NCI-H345 treated with DMSO at 0.1 percent for 48 hours (cell line): ENCODE data around the gene VPS13D.

Experiments used
- DNase-seq: peaks from one replicate; lab custom pipeline; 2025; ENCODE audit not compliant: unreplicated experiment; lab: John Stamatoyannopoulos, UW

VPS13D gene

DNA sequence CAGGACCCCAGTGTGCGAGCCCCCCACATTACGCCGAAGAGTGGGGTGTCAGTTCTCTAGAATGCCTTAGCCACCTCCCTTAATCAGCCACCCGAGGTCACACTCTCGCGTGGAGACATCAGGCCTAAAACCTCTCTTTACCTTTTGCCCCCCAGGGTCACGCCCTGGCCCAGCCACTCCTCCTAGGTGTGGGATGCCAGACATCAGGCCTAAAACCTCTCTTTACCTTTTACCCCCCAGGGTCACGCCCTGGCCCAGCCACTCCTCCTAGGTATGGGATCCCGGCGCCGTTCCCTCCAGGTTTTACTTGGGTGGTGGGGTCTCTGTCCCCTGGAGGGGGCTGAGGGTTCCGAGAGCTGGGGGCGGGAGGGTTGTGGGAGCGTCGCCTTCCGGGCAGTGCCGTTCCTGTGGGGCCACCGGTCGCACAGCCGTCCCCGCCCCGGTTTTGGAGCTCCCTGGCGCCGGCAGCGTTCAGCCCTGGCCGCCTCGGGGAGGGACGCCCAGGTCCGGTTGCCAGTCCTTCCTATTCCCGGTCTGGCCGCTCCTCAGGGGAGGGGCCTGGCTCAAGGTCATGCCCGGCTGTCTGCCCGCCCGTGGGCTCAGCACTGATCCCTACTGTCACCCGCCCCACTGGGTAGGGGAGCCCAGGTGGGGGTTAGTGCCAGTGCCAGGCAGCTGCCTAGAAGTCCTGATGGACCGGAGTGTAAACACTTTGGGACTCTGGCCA lies 882 bp downstream of the VPS13D start:
- no peak for DNase-seq

GRCh38 chr1:12231276-12231595 lies 1.4 kb downstream of the VPS13D start:
- no peak for DNase-seq

DNA sequence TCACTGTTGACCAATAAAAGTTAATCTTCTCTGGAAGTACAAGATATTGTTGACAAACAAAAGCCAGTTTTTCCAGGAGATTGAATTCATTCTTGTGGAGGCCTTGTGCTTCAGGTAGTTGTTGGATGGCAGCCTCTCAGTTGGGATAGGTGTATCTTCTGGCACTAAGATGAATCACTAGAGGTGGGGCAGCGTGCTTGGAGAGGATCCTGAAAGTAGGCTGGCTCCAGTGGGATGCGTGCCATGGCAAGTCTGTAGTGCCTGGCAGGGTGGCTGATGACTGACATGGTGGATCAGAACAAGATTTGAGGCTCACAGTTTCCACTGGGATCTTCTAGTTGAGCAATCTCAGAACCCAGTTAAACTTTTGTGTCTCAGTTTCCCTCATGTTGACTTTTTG lies 2.4 kb downstream of the VPS13D start:
- no peak for DNase-seq

- DNase-seq, result no peak
Observed at GRCh38 chr1:12244078-12244477, 14.2 kb downstream of the VPS13D start.

GRCh38 chr1:12244585-12244984 lies 14.8 kb downstream of the VPS13D start:
- DNase-seq, result no peak

DNA sequence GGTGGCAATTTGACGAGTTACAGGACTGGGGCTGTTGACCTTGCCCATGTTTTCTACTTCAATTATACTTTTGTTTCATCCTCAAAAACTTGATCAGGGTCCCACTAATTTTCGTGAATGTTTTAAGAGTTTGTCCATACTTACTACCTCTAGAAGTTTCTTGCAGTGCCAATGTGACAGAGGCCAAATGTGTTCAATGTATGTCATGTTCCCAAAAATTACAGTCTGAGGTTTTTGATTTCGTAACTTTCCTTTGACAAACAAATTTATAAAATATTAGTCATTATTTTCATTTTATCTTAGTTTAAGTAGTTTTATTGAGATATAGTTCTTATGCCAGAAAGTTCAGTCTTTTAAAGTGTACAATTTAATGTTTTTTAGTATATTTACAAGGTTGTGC lies 15.3 kb downstream of the VPS13D start:
- DNase-seq, result no peak

DNA sequence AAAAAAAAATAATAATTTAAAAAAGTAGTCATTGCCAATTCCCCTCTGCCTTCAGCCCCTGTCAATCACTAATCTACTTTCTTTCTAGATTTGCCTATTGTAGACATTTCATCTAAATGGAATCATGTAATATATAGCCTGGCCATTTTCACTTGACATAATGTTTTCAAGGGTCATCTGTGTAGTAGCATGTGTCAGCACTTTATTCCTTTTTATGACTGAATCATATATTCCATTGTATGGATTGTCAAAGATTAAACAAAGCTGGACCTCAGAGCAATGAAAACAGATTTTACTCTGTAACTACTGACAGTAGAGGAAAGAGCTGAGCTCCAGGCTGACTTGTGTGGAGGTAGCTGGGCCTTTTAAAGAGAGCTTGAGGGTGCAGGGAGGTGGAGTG lies 15.9 kb downstream of the VPS13D start:
- no peak for DNase-seq

GRCh38 chr1:12246584-12246983 lies 16.8 kb downstream of the VPS13D start:
- DNase-seq, result no peak

GRCh38 chr1:12249181-12249580 lies 19.4 kb downstream of the VPS13D start:
- no peak for DNase-seq

GRCh38 chr1:12249748-12250147 lies 19.9 kb downstream of the VPS13D start:
- DNase-seq, result no peak

DNA sequence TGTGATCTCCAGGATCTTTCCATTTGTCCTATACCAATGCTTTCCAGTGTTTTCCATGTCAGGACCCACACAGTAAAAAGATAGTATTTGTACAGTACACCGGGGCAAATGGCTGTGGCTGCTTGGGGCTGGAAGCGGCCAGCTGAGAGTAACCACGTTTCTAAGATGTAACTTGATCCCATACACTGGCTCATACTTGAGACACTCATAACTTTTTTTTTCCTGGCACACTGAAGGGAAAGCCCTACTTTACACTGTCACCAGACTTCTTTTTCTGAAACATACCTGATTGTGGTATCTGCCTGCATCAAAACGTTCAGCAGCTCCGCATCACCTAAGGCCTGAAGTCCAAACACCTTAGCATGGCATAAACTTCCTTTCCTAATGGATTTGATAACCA lies 21.6 kb downstream of the VPS13D start:
- DNase-seq, result no peak

GRCh38 chr1:12255913-12256312 lies 26.1 kb downstream of the VPS13D start:
- no peak for DNase-seq

DNA sequence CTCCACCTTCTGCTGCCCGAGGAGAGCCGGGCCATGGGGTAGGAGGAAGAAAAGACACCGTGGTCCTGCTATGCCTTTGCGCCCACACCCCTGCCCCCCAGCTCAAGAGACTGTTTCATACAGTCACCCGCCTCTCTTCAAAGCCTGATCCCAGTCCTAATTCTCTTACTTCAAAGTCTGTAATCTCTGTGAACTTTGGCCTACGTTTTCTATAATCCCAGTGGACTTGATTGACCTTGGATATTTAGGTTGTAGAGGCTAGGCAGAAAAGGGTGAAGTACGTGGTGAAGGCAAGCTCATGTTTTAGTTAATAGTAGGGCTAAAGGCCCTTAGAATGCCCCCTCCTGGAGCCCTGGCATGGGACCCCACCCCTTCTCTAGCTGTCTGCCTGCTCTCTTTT lies 28.4 kb downstream of the VPS13D start:
- DNase-seq, result no peak

- no peak for DNase-seq
Observed at GRCh38 chr1:12269351-12269750, 39.5 kb downstream of the VPS13D start.

DNA sequence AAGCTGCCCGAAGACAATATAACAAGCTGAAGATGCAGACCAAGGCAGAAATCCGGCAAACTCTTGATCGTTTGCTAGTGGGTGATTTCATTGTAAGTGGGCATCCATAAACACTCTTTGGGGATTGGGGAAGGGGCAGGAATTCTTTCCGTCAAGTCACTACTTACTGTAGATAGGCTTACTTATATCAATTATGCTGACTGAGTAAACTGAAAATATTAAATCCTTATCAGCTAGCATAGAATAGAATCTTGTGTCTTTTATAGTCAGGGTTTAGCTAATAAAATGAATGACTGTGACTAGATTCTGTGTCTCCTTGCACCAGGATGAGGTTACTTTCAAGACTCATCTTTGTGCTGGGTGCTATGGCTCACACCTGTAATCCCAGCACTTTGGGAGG lies 41.2 kb downstream of the VPS13D start:
- DNase-seq, result no peak

GRCh38 chr1:12272770-12273169 lies 42.9 kb downstream of the VPS13D start:
- DNase-seq, result no peak

GRCh38 chr1:12275370-12275769 lies 45.5 kb downstream of the VPS13D start:
- DNase-seq, result no peak

- no peak for DNase-seq
Observed at GRCh38 chr1:12276225-12276624, 46.4 kb downstream of the VPS13D start.

DNA sequence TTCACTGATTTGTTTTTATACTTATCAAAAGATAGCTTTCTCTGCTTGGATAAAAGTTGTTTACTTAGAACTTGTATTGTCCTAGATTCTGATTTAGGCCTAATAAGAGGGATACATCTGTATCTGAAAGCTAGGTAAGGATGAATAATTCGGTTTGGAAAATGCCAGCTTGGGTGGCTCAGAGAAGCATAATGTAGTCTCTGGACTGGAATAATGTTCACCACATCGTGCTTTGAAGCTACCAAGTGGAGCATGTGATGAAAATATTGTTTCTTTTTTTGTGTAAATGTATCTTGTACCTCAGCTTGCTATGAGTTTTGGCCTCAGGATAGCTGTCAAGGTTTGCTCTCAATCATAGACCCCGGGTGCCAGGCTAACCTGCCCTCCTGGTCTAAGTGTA lies 49.2 kb downstream of the VPS13D start:
- DNase-seq, result no peak

DNA sequence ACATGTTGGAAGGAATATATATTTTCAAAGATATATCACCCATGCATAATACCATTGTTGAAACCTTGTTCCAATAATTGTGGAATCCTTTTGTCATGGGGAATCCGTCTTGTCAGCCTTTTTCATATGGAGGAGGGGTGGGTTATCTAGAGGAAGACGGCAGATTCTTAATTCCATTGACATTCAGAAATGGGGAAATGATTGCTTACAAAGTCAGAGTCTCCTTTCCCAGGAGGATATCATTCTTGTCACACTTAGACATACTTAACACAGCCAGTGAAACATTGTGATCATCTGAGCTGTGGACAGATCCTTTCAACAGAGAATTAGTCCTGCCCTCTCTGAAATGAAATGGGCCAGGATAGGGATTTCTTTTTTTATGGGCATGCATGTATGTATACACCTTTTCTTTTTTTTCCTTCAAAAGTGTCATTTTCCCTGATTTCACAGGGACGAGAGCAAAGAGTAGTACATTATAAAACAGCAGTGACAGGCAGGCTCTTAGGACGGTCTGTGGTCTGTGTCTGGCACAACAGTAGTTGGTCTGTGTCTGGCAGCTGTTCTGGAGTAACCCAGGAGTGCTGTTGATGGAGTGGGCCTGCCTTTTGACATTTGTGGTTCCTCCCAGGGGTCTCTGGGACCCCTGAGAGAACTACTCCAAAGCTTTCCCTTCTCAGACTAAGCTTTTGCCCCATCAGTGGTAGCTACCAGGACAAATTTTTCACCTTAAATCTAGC lies 50.1 kb downstream of the VPS13D start:
- DNase-seq, result no peak

GRCh38 chr1:12282142-12282541 lies 52.3 kb downstream of the VPS13D start:
- DNase-seq, result no peak

- DNase-seq, result no peak
Observed at GRCh38 chr1:12284486-12284885, 54.7 kb downstream of the VPS13D start.
